ENCODE data around the gene STAT4.
A peak's percentile ranks its signal among the peaks of the same experiment; 100 is the strongest.

Gene STAT4

DNA sequence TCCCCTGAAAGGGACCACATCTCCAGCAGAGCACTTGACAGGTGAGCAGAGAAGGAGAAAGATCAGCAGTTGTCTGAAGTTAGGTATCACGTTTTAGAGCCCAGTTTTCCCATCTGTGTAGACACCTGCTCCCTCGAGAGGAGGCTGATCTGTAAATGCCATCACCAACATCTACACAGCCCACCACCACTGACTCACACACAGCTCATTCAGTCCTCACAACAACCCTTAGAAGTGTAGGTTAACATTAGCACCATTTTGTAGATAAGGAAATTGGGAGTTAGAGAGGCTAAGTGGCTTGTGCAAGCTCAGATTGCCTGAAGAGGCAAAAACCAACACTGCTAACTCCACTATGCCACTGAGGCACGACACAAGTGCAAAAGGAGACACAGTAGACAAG lies 99.6 kb downstream of the STAT4 start:
- Histone ChIP-seq H3K4me2 (no peak overlapping the region), H3K27ac (no peak overlapping the region)
- TF ChIP-seq Cebpa-rat (IDR thresholded peaks at IDR 0.05) = no peak

DNA sequence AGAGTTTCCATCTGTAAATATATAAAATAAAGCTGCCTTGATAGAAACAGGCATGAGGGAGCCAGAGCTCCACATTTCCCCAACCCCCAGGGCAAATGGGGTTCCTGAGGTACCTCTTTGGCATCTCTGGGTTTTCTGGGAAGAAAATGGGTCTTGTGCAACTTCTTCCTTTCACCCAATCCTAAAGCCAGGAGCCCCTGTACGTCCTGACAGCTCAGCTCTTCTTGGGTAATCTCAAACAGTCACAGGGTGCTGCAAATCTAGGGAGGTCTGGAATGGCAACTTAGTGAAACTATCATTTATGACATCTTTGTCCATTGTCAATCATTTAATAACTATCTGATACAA lies 100.2 kb downstream of the STAT4 start:
- Histone ChIP-seq H3K36me3 (no peaks in the 10 kb centered on the region), H3K9me3 (no peaks in the 10 kb centered on the region), H3K27me3 (no peaks in the 10 kb centered on the region), H3K27ac (no peak overlapping the region), H4K20me1 (no peaks in the 10 kb centered on the region), H3K4me1 (peaks cover 11% of the 10 kb centered on the region), H3K9ac (no peak overlapping the region), H3K4me2 (no peak overlapping the region), H3K4me3 (no peak overlapping the region)
- no peak for TF ChIP-seq Cebpa-rat (IDR thresholded peaks at IDR 0.05)

More for the DNA sequence above, 99.6 kb downstream of the STAT4 start:
- Histone ChIP-seq H4K20me1 (no peaks in the 10 kb centered on the region), H3K9me3 (no peaks in the 10 kb centered on the region), H3K27me3 (no peaks in the 10 kb centered on the region), H3K9ac (no peak overlapping the region), H3K4me1 (peaks cover 11% of the 10 kb centered on the region), H3K4me3 (no peak overlapping the region), H3K36me3 (no peaks in the 10 kb centered on the region)

DNA sequence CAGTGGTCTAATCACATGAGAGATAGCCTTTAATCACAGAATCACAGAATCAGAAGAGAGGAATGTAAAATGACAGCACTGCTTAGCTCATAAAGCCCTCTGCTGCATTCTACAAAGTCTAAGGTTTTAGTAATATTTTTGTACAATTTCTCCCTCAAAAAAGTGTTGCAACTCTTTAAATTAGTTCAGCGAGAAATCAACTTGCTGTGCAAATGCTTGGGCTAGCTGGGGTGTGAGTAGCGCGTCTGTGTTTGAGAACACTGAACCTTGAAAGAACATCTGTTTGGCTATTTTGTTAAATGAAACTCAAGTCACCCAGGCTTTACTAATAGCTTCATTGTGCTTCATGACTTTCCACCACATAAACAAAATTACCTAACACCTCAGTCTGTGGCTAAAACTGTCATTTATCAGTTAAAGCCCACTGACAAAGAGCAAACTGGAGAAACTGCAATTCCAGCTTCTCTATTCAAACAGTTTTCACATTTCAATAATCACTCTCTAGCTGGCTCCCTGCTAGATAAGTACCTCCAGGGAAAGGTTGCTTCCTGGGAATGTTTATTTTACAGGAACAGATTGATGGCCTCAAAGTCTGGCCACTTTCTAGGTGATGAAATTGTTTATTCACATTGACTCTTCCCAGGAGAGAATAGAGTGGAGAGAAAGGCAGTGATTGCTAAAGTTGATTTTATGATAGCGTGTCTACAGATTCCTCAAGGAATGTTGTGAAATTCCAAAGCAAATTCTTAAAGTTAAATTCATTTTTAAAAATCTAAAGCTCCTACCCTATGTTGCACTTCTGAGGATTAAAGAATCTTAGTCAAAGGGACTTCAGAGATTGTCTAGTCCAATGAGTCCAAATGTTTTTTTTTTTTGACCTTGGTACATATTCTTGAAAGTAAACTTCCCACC lies 100.8 kb downstream of the STAT4 start:
- Histone ChIP-seq H3K27me3 (no peaks in the 10 kb centered on the region), H3K9me3 (no peaks in the 10 kb centered on the region), H3K36me3 (no peaks in the 10 kb centered on the region), H3K4me2 (no peak overlapping the region), H4K20me1 (no peaks in the 10 kb centered on the region), H3K4me1 (peaks cover 11% of the 10 kb centered on the region), H3K27ac (no peak overlapping the region), H3K4me3 (no peak overlapping the region), H3K9ac (no peak overlapping the region)
- TF ChIP-seq Cebpa-rat (IDR thresholded peaks at IDR 0.05) = no peak

DNA sequence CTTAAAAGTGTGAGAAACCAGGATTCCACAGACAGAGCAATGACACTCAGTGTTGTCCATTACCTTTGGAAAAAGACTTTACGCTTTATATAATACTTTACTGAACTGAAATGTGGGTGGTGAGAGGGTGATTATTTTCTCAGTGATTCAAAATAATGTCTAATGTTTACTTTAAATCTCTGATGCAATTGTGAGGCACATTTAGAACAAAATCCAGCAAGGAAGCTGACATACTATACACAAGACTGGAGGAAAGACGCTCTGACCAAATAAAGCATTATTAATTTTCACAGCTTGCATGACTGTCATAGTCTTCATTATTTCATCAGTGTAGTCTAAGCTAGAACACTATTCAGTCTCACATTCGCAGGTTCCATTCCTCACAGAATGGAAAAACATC lies 102.7 kb downstream of the STAT4 start:
- Histone ChIP-seq H3K4me1 (peaks cover 6% of the 10 kb centered on the region), H3K27ac (no peak overlapping the region), H3K4me3 (no peak overlapping the region), H3K9ac (no peak overlapping the region), H3K4me2 (no peak overlapping the region), H4K20me1 (no peaks in the 10 kb centered on the region), H3K9me3 (peaks cover 7% of the 10 kb centered on the region), H3K36me3 (no peaks in the 10 kb centered on the region), H3K27me3 (no peaks in the 10 kb centered on the region)
- no peak for TF ChIP-seq Cebpa-rat (IDR thresholded peaks at IDR 0.05)

DNA sequence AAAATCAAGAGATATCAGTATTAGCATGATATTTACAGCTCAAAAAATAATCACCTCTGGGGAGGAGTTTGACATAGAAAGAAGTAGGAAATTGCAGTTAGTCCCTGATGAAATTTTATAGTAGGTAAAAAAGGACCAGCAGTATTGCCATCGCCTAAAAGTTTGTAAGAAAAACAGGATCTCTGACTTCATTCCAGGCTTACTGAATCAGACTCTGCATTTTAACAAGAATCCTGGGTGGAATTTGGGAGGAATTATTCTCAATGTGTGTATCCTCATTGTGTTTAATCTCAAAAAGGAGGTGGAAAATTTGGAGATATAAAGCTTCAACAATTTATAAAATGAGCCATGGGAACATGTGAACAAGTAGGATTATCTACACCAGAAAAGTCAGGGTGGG lies 105.7 kb downstream of the STAT4 start:
- no peak for TF ChIP-seq Cebpa-rat (IDR thresholded peaks at IDR 0.05)
- Histone ChIP-seq H3K4me3 (no peak overlapping the region), H4K20me1 (no peaks in the 10 kb centered on the region), H3K4me1 (no peaks in the 10 kb centered on the region), H3K36me3 (no peaks in the 10 kb centered on the region), H3K27ac (no peak overlapping the region), H3K9ac (no peak overlapping the region), H3K4me2 (no peak overlapping the region), H3K27me3 (no peaks in the 10 kb centered on the region), H3K9me3 (peaks cover 7% of the 10 kb centered on the region)

DNA sequence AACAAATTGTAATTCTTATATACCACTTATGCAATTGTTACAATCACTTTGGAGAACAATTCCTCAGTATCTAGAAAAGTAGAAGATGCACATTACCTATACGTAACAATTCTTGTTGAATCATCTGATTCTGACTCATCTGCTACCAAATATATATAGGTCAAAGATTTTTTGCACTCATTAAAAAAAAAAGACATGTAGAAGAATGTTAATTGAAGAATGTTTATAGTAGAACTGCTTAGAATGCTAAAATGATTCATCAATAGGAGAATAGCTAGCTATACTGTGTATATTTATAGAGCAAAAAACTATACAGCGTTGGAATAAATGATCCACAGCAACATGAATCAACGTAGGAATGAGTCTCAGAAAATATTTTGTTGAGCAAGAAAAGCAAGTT lies 107.4 kb downstream of the STAT4 start:
- Histone ChIP-seq H3K27ac (no peak overlapping the region), H3K9me3 (peaks cover 7% of the 10 kb centered on the region), H3K27me3 (no peaks in the 10 kb centered on the region), H3K4me2 (no peak overlapping the region), H3K4me3 (no peak overlapping the region), H4K20me1 (no peaks in the 10 kb centered on the region), H3K9ac (no peak overlapping the region), H3K36me3 (no peaks in the 10 kb centered on the region), H3K4me1 (peaks cover 1% of the 10 kb centered on the region)
- no peak for TF ChIP-seq Cebpa-rat (IDR thresholded peaks at IDR 0.05)

DNA sequence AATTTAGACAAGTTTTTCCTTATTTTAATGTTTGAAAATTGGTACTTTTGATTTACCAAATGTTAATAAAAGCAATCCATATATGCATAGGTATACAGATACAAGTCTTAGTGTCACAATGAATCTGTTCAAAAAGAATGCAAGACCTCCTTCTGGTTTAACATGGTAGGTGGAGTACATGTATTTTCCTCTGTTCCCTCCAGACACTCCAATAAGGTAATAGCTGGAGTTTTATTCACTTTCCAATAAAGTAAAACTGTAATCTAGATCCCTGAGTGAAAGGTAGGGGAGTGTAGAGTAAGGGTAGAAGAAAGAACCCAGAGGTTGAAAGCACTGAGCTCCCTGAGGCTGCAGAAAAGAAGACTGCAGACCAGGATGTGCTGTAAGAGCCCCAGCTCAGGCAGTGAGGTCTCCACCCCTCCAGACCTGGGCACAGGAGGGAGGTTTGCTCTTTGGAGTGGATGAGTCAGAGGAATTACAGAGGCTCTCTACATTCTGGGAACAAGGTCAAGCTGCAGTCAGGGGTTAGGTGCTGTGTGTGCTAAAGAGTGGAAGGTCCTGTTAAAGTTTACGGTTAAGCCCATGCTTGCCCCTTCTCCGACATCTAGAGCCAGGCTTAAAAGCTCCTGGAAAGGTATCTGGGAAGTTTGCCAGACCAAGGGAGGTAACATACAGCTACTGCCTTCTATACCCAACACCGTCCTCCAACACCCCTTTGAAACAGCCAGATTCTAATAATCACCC lies 109.2 kb downstream of the STAT4 start:
- H3K27ac ChIP-seq = no peak overlapping the region
- H3K4me3 ChIP-seq = no peak overlapping the region
- no peak for TF ChIP-seq Cebpa-rat (IDR thresholded peaks at IDR 0.05)
- H3K9ac ChIP-seq = no peak overlapping the region
- H4K20me1 ChIP-seq = no peaks in the 10 kb centered on the region
- H3K36me3 ChIP-seq = no peaks in the 10 kb centered on the region
- H3K27me3 ChIP-seq = no peaks in the 10 kb centered on the region
- peaks cover 6% of the 10 kb centered on the region for H3K4me1 ChIP-seq
- H3K4me2 ChIP-seq = no peak overlapping the region
- peaks cover 7% of the 10 kb centered on the region for H3K9me3 ChIP-seq

DNA sequence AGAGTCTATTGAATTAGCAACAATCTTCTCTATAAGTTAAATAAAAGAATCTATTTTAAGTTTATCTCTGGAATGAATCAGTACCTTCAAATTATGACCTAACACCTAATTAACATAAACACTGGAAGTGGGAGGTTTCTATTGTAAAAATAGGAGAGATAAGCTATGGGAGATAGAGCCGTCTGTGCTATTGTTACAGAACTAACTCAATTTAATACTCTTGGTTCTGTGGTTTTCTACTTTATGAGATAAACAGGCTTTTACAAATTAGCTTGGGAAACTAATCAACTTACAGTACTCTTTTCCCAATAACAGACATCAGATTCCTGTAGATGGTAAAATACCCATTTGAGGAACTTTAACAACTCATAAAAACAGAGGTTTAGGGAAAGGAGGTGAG lies 111.2 kb downstream of the STAT4 start:
- H3K4me1 ChIP-seq = peaks cover 6% of the 10 kb centered on the region
- no peaks in the 10 kb centered on the region for H3K27me3 ChIP-seq
- no peaks in the 10 kb centered on the region for H3K36me3 ChIP-seq
- H3K4me3 ChIP-seq = no peak overlapping the region
- no peak overlapping the region for H3K27ac ChIP-seq
- H4K20me1 ChIP-seq = no peaks in the 10 kb centered on the region
- H3K4me2 ChIP-seq = no peak overlapping the region
- H3K9me3 ChIP-seq = peaks cover 6% of the 10 kb centered on the region
- no peak overlapping the region for H3K9ac ChIP-seq
- TF ChIP-seq Cebpa-rat (IDR thresholded peaks at IDR 0.05) = no peak

DNA sequence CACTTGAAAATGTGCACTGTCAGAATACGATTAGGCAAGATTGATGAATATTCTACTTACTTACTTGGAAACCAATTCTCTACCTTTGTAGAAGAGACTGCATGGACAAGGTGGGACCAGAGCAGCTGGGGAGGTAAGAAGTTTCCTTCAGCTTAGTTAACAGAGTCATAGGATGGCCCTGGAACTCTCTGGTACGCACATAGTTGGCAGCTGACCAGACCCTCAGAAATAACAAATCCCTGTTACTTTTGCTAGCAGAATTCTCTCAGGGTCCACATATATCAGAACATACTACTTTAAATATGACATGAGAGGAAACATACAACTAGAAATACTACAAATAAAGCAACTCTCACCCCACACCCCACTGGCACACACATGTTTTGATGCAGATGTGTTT lies 112.1 kb downstream of the STAT4 start:
- H3K9ac ChIP-seq = no peak overlapping the region
- peaks cover 6% of the 10 kb centered on the region for H3K4me1 ChIP-seq
- H3K27ac ChIP-seq = no peak overlapping the region
- no peaks in the 10 kb centered on the region for H3K36me3 ChIP-seq
- no peaks in the 10 kb centered on the region; the same call in 1 of the 2 replicates for H3K9me3 ChIP-seq
- peak overlapping the region; percentile 19; the same call in 1 of the 2 replicates for H3K4me2 ChIP-seq
- H3K27me3 ChIP-seq = no peaks in the 10 kb centered on the region
- H3K4me3 ChIP-seq = no peak overlapping the region
- no peak for TF ChIP-seq Cebpa-rat (IDR thresholded peaks at IDR 0.05)
- H4K20me1 ChIP-seq = no peaks in the 10 kb centered on the region

DNA sequence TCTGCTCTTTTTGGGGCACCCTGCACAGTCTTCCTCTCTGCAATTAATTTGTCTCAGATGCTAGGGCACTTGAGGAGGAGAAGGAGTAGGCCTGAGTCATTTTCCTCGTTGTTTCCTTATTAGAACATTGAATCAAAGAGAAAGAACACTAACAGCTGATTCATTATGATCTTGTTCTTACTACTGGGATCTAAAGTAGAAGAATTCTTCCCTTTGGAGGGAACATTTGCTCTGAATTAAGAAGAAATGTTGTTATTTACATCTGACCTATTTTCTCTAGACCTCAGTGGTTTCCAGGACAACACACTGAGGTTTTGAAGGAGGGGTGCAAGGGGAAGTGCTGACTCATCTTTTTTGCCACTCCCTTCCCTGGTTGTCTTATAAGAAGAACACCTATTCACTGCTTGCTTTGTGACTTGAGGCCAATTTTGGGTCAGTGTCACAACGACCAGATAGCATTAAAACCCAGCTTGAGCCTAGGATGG lies 112.5 kb downstream of the STAT4 start:
- H3K4me3 ChIP-seq = no peak overlapping the region
- H4K20me1 ChIP-seq = no peaks in the 10 kb centered on the region
- no peak for TF ChIP-seq Cebpa-rat (IDR thresholded peaks at IDR 0.05)
- H3K27ac ChIP-seq = no peak overlapping the region
- H3K4me2 ChIP-seq = peak overlapping the region; percentile 19; the same call in 1 of the 2 replicates
- H3K27me3 ChIP-seq = no peaks in the 10 kb centered on the region
- peaks cover 6% of the 10 kb centered on the region for H3K4me1 ChIP-seq
- H3K9me3 ChIP-seq = no peaks in the 10 kb centered on the region
- no peak overlapping the region for H3K9ac ChIP-seq
- H3K36me3 ChIP-seq = no peaks in the 10 kb centered on the region

Measured in BLaER1 (cell line).